Measurements from ENCODE around the gene RERE.

Gene RERE

DNA sequence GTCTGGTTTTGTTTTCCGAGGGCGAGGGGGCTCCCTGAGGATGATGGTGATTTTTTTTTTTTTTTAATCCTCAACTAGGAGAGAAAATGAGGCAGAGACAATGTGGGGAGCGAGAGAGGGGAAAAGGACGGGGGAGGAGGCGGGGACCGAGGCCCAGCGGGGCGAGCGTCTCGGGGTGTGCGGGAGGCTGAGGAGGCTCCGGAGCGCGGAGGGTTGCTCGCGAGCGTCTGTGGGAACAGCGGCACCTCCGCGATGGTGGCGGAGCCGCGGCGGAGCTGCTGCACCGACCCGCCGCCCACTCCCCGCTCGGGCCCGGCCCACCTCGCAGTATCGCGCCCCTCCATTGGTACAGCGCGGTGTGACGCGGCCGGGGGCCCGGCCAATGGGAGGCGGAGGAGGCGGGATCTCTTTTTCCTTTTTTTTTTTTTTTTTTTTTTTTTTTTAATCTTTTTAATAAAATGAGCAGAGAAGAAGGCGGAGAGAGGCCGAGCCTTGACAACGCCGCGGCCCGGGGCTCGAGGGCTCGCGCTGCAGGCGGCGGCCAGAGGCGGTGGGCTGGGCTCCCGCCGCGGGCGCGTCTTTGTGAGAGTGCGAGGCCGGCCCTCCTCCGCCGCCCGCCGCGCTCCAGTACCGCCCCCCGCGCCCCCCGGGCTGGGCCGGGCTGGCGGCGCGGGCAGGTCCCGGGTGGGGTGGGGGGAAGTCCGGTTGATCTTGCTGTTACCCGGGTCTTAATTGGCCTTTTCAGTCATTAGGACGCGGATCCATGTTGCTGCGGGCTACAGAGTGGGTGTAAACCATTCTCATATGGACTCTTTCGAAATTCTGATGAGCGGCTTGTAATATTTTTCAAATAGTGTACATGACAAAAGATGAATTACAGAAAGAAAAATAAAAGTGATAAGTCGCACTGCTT, at the start of gene RERE:
Gene RERE (minus strand): TSS at position 229 of the 913 bp plus-strand sequence.
- DNase-seq (ENCODE audit: low spot score): peak; percentile 100

DNA sequence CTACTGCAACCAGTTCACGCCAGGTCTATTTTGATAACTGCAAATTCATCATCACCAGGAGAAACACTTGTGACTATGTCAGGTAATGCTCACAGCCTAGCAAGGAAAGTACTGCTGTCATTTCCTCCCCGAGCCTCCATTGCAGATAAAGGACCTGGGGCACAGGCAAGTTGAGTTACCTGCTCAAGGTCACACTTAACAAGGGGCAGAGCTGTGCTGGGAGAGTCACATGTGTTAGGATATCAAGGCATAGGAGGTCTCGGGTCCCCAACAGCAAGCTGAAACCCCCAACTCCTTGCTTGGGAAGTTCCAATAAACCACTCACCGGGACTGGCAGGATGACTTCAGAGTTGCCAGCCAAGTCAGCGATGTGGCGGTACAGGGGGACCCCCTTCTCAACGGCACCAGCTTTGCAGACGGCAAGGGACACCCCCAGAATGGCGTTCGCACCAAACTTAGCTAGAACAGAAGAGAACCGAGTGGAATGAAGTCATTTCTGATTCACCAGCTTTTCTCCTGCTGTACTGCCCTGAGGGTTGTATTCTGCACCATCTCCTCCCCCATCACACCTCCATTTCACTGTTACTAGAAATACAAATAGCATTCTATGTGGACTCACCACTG, 49.5 kb upstream of the RERE start:
- no peak for DNase-seq (ENCODE audit: low spot score)

DNA sequence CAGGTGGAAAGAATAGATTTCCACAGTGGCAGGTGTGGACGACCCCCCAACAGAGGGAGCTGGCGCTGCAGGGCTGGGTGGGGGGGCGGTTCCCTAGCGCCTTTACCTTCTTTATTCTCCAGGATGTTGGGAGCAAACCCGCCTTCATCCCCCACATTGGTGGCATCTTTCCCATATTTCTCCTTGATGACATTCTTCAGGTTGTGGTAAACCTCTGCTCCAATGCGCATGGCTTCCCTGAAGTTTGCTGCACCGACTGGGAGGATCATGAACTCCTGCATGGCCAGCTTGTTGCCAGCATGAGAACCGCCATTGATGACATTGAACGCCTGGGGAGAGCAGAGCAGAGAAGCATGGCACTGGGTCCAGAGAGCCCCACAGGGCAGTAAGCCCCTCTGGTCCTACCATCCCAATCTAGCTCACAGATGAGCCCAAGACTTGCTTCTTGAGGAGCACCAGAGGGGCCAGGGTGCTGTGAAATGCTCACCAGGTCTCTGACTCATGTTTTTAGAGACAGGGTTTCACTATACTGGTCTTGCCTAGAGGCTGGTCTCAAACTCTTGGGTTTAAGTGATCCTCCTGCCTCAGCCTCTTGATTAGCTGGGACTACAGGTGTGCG, 48.8 kb upstream of the RERE start:
- no peak for DNase-seq (ENCODE audit: low spot score)

DNA sequence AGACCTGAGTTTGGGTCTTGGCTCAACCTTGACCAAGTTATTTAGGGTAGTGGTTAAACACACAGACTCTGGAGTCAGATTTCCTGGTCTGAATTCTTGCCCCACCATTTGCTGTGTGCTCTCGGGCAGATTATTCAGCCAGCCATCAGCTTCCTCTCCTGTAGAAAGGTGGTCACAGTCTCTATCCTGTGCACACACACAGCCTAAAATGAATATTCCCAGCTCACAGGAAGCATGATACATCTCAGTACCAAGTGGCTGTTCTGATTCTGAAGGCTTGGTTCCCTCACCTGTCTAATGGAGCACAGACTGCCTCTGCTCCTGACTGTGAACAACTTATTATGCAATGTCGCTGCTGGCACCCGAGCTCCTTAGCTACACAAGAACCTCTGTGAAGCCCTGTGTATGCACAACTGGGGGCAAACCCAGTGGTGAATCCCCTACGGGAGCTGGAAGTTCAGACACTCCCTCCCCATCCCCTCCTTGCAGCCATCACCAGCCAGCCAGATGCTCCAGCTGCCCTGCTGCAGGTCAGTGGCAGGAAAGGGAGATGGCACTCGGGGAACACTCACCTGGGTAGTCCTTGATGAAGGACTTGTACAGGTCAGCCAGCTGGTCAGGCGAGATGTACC, 47.4 kb upstream of the RERE start:
- DNase-seq (ENCODE audit: low spot score): no peak

DNA sequence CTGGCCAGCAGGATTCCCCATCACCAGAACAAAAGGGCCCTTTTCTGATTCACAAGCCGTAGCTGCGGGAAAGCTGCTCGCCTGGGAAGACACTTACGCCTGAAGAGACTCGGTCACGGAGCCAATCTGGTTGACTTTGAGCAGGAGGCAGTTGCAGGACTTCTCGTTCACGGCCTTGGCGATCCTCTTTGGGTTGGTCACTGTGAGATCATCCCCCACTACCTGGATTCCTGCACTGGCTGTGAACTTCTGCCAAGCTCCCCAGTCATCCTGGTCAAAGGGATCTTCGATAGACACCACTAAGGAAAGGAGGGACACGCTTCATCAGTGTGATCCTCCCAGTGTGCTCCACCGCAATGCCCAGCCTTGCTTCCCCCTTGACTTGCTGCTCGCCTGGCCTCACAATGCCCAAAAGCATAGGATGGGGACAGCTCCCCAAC, 46.4 kb upstream of the RERE start:
- no peak for DNase-seq (ENCODE audit: low spot score)

DNA sequence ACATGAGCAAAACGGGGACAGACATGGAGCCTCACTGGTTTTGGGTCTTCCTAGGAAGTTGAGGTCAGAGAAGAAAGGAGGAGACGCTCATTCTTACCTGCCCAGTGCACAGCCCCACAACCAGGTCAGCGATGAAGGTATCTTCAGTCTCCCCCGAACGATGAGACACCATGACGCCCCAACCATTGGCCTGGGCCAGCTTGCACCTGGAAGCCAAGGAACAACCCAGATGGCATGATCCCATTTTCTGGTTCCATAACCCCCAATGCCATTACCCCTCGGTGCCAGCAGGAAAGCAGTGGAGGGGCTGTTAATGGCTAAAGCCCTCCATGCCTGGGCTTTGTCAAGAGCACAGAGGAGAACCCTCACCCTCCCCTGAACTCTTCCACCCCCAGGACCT, 45.7 kb upstream of the RERE start:
- DNase-seq (ENCODE audit: low spot score): no peak

DNA sequence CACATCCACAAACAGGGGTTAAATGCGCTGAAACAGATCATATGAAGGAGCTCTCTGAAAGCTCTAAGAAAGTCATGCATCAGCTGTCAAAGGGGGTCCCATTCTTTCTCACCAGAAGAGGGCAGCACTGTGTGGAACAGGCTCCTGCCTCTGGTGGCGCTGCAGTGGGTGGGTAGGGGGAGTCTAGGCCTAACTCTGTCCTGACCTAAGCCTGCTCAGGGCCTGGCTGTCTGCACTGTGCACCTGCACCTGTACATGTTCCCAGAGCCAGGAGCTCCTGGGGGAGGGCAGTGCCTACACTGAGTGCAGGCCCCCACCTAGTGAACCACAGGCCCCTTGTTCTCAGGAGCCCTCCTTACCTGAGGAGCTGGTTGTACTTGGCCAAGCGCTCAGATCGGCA, 45.1 kb upstream of the RERE start:
- DNase-seq (ENCODE audit: low spot score): peak; percentile 69

DNA sequence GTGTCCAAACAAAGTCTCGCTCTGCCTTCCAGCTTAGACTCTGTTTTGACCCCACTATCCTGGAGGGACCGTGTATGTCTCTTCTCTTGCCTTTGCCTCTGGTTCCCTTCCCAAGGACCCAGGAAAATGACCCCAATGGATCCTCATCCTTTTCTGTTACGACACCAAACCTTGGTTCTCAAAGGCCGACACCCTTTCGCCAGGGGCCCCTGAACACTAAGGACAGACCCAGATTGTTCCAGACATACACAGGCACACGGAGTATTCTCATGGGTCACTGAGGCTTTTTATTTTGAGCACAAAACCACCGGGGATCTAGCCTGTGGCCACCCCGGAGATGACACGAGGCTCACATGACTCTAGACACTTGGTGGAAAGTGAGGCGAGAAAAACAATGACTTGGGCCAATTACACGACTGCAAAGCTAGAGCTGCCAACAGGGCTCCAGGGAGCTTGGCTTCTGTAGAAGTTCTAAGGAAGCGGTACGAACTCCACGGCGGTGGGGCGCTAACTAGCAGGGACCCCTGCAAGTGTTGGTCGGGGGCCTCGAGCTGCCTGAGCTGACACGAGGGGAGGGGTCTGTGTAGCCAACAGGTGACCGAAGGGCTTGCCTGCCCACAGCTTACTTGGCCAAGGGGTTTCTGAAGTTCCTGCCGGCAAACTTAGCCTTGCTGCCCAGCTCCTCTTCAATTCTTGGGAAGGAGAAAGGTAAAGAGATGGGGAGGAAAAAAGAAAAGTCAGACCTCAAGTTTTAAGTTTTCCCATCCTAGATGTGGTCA, 43.5 kb upstream of the RERE start:
- no peak for DNase-seq (ENCODE audit: low spot score)

DNA sequence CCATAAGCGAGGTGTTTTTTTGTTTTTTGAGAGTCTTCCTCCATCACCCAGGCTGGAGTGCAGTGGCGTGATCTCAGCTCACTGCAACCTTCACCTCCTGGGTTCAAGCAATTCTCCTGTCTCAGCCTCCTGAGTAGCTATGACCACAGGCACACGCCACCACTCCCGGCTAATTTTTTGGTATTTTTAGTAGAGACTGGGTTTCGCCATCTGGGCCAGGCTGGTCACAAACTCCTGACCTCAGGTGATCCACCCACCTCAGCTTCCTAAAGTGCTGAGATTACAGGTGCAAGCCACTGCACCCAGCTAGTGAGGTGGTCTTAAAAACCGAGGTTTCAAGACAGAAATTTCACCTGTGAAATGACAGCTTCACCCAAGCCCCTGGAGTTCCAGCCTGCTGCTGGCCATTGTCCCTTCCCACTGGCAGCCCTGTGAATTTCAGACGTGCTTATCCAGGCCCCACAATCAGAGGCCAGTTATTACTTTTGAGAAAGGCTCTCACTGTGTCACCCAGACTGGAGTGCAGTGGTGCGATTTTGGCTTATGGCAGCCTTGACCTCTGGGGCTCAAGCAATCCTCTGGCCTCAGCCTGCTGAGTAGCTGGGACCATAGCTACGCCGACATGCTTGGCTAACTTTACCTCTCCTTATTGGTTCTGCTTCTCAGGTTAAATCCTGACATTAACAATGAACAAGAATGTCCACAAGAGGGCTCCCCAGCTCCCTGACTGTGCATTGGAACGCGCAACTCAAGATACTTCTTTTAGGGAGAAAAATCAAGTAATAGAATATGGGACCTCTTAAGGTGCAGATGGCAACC, 41.7 kb upstream of the RERE start:
- peak; percentile 55 for DNase-seq (ENCODE audit: low spot score)

DNA sequence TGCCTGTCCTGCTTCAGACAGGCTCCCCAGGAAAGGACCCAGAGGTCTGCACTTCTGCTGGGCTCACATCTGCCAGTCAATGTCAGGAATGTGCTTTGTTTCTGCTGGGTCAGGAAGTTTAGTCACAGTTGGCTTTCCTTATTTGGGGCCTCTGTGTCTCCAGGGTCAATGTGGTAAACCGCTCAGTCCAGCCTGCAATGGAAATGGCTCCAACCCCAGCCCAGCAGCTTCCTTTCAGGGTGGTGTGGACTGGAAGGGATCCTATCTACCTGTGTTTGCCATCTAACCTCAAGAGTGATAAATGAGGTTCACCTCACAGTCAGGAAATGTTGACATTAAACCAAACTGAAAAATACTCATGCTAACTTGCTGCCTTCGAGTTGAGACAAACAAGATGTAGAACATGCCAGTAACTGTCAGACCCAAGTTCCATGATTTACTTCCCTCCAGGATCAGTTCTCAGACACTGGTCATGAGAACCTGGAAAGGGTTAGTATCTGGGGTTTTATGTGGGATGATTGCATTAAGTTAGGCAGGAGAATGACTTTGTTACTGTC, 40.8 kb upstream of the RERE start:
- no peak for DNase-seq (ENCODE audit: low spot score)

DNA sequence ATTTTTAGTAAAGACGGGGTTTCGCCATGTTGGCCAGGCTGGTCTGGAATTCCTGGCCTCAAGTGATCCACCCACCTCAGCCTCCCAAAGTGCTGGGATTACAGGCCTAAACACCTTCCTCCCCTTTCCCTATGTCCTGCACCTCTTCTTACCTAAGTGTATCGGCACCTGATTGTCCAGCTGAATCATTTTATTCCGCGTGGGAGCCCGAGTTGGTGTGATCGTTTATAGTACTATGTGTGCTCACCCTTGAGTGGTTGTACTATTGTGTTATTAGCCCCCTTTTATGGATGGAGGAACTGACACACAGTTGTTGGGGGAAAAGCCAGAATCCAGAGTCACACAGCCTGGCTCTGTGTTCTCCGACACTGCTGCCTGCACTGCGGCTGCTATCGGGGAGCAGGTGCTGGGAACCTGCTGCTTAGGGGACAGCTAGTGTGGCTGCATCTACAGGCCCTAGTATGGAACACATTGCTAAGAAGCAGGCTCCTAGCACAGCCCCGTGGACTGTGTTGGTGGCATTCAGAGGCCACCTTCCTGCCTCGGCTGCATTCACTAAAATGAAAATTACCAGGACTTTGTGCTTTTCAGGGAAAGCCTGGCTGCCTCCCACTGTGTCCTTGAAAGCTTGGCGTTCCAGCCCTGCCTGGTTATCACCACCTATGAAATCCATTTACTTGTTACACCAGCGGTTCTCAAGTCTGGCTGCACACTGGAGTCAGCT, 39.4 kb upstream of the RERE start:
- DNase-seq (ENCODE audit: low spot score): no peak

DNA sequence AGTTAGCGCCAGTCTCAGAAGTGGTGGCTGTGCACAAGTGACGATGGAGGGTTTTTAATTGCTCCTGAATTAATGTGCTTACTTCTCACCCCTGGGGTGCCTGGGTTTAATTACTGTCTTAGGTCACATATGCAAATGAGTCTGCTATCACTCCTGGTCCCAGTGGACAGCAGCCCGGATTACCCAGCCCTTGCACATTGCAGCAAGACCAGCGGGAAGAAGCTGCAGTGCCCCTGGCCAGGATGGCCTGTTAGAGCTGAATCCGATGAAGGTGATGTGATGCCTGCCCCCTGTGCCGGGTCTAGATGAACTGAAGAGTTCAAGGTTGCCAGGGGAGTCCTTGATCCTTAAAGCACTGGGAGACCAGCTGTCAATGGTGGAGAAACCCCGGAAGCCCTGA, 36.8 kb upstream of the RERE start:
- DNase-seq (ENCODE audit: low spot score): no peak

DNA sequence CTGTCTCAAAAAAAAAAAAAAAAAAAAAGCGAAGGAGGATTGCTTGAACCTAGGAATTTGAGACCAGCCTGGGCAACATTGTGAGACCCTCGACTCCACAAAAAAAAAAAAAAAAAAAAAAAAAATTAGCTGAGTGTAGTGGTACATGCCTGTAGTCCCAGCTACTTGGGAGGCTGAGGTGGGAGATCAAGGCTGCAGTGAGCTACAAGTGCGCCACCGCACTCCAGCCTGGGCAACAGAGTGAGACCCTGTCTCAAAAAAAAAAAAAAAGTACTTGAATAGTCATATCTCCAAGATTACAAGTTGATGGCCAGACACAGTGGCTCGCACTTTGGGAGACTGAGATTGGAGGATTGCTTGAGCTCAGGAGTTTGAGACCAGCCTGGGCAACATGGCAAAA, 33.6 kb upstream of the RERE start:
- no peak for DNase-seq (ENCODE audit: low spot score)

DNA sequence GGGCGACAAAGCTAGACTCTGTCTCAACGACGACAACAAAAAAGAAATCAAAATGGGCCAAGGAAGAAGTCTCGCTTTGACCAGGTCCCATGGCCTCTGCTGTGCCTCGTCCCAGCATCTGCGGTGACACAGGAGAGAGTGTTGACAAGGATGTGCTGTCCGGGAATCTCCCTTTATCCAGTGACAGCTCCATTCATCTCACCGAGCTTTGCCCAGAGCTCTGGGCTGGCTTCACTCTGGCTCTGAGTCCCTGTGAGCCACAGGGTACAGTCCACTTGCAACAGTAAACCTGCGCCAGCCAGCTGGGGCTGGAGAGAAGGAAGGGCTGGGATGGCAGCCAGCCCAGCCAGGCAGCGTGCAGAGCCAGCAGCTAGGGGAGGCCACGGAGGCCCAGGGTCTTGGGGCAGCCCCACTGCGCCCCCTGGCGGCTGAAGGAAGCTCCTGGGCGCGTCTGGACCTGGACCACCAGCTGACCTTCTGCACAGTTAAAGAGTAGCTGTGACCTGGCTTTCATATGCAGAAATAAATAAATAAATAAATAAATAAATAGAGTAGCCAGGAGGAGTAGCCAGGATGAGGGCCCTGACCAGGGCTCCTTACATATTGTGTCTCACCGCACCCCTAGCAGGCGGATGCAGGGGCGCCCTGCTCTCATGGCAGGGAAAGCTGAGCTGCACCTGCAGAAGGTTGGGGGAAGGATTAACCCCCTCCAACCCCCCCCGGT, 31.4 kb upstream of the RERE start:
- peak; percentile 97 for DNase-seq (ENCODE audit: low spot score)

DNA sequence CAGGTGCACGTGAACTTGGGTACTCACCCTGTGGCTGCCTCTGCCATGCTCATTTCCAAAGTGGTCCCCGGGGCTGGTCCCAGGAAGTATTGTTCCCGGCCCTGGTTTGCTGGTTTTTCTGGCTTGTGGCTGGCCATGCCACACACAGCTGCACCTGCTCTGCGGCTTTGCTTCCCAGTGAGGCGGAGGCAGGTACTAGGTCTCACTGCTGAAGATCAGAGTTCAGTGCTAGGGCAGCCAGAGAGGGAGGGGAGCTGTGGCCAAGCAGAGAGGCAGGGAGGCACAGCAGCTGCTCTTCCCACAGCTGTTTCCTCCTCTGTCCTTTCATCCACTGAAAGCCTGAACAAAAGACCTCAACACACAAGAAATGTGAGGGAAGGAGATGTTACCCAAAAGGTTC, 30.6 kb upstream of the RERE start:
- no peak for DNase-seq (ENCODE audit: low spot score)

DNA sequence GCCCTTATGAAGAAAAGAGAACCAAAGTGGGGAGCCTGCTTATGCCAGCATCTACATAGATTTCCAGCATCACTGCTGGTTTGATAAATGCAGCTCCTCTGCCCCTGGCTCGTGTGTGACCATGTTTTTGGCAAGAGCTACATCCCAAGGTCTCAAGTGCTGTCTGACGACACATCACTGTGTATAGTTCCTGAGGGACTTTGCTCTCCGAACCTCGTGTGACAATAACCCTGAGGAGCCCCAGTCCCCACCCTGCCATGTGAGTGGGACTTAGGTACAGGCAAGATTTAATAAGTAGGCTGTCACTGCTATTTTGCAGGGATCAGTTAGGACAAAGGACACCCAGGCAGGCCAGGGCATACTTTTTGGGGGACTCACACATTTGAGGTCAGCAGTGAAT, 28.8 kb upstream of the RERE start:
- DNase-seq (ENCODE audit: low spot score): no peak

DNA sequence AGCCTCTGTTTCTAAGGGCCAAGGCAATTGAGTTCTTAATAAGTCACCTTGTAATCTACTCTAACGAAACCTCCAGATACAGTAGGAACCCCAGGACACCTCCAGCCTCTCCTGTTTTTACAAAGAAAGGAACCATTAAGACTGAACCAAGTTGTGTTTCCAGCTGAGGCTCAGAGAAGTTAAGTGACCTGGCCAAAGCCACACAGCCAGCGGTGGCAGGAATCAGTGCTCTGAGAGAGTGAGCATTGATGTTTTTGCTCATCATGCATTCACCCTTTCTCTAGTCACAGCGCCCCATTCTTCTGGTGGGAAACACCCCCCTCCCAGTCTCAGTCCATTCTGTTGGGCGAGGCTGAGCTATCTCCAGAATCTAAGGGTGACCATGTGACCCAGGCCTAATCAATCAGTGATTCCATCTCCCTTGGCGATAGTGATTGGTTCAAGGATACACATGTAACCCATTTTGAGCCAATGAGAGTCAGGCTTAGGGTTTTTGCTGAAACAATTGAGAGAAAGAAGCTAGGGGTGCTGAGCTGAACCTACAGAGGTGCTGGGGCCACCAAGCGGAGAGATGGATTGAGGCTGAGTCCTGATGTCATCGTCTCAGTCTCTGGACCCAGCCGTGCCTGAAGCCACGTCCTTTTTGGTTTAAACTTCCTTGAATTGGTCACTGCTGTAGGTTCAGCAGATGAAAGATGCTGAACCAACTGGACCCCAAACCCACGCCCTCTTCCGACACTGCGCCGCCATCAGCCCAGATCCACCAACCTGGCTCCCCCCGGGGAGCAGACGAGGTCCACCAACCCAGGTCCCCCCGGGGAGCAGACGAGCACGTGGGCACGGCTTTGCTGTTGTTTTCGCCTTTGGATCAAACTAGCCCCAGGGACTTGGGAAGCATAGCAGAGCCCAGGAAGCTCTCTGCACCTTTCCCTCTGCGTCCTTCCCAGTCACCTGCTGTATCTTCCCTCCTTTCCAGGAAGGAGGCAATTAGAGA, 28.0 kb upstream of the RERE start:
- DNase-seq (ENCODE audit: low spot score): no peak

DNA sequence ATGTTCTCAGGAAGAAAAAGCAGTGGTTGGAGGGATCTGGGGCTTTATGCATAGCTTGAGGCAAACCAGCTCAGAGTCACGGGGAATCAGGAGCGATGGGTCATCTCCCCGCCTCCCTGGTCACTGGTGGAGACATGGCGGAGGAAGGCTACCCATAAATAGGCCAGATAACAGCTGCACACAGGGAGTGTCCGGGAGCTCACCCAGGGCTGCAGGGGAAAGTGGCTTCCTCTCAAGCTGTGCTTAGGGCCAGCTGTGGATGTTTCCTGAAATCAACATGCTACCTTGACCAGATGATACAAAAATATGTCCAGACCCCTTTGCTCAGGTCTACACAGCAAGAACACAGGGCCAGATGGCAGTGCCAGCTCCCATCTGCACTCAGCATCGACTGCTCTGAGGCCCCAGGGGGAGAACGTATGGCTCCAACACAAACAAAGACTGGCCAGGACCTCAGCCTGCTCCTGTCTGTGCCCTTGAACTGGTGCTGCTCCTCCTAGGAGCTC, 27.1 kb upstream of the RERE start:
- DNase-seq (ENCODE audit: low spot score): no peak

All from iPS-NIHi11 (cell line).